GM10248 (cell line): ENCODE data around the gene ZCCHC24.
A peak's percentile ranks its signal among the peaks of the same experiment; 100 is the strongest.
"Not testable (repeated sequence)": the region's sequence is repeated elsewhere in the genome, so short reads cannot be mapped to it uniquely, and the experiment has no call there.

Experiments used
- CTCF ChIA-PET: fragments of 300-600 bp; sonication (Branson Sonifier 250); formaldehyde crosslinking; extraction: SDS; loops from one replicate; lab custom pipeline; 2021; ENCODE audit warnings: antibody characterized with exemption; lab: Yijun Ruan, JAX
- POLR2A ChIA-PET: fragments of 350-650 bp; sonication (Branson Sonifier 250); formaldehyde crosslinking; extraction: SDS; loops from one replicate; lab custom pipeline; 2020; ENCODE audit warnings: antibody characterized with exemption; lab: Yijun Ruan, JAX
- DNase-seq: peaks from one replicate; pipeline ENCODE4 v3.0.0; 2012; ENCODE audit errors: extremely low spot score
- CTCF ChIP-seq: IDR thresholded peaks from 2 replicates; pipeline ENCODE4 v1.5.1; 2012; ENCODE audit warnings: mild to moderate bottlenecking, low read depth; ENCODE audit errors: extremely low read depth, missing control alignments, control extremely low read depth

Gene ZCCHC24

GRCh38 chr10:79449181-79450146 is 4.0 kb upstream of the ZCCHC24 start:
- ChIA-PET CTCF (interaction anchor here (1.2 to 2.0 kb wide), 3 partner anchors 18 to 75 kb away, joined by 3 to 8 read pairs (median 4); no protein-coding TSS in a partner anchor), POLR2A (no interaction called here)
- TF ChIP-seq CTCF = no peak
- DNase-seq = no peak

GRCh38 chr10:79448732-79449049 is 3.3 kb upstream of the ZCCHC24 start:
- POLR2A ChIA-PET = no interaction called here
- no peak for TF ChIP-seq CTCF
- DNase-seq = no peak
- CTCF ChIA-PET = interaction anchor here (1.2 to 2.0 kb wide), 3 partner anchors 19 to 74 kb away, joined by 3 to 8 read pairs (median 4); no protein-coding TSS in a partner anchor

- DNase-seq = no peak
- TF ChIP-seq CTCF = no peak
- POLR2A ChIA-PET = no interaction called here
- CTCF ChIA-PET = interaction anchor here (1.1 to 2.0 kb wide), 4 partner anchors 20 to 74 kb away, joined by 3 to 8 read pairs (median 4); no protein-coding TSS in a partner anchor
These were observed 2.7 kb upstream of the ZCCHC24 start for GRCh38 chr10:79447911-79448731.

GRCh38 chr10:79447249-79447648 is 1.8 kb upstream of the ZCCHC24 start:
- CTCF ChIA-PET = interaction anchor here (1.1 to 2.0 kb wide), 2 partner anchors 21 to 31 kb away, joined by 3 to 8 read pairs; no protein-coding TSS in a partner anchor
- POLR2A ChIA-PET = not testable (repeated sequence)

GRCh38 chr10:79446758-79447084 is 1.3 kb upstream of the ZCCHC24 start:
- ChIA-PET POLR2A (no interaction called here), CTCF (interaction anchor here (1.1 kb wide), 2 partner anchors 24 to 31 kb away, joined by 3 read pairs; no protein-coding TSS in a partner anchor)
- no peak for DNase-seq
- TF ChIP-seq CTCF = no peak

More at GRCh38 chr10:79447249-79447648, 1.8 kb upstream of the ZCCHC24 start:
- not testable (repeated sequence) for DNase-seq

GRCh38 chr10:79445977-79446757 is 743 bp upstream of the ZCCHC24 start:
- no peak for TF ChIP-seq CTCF
- ChIA-PET POLR2A (no interaction called here), CTCF (interaction anchor here (1.0 to 1.1 kb wide), 2 partner anchors 9 to 24 kb away, joined by 3 read pairs; no protein-coding TSS in a partner anchor)
- peak; percentile 19 for DNase-seq
